DND-41 (cell line): ENCODE data around the gene HBG2.

ENCODE experiments used
- CTCF ChIP-seq: IDR thresholded peaks from 2 replicates; pipeline ENCODE4 v1.5.1; 2012; ENCODE audit warnings: borderline replicate concordance, low read length, moderate library complexity, mild to moderate bottlenecking; ENCODE audit not compliant: poor library complexity, severe bottlenecking; ENCODE audit errors: extremely low read depth
- EZH2 ChIP-seq: IDR thresholded peaks from 3 replicates; pipeline ENCODE4 v1.6.1; 2012; ENCODE audit warnings: borderline replicate concordance, low read depth, mild to moderate bottlenecking, moderate library complexity, low read length, inconsistent platforms; ENCODE audit not compliant: severe bottlenecking

- no peak for TF ChIP-seq CTCF
- no peak for TF ChIP-seq EZH2
Observed at GRCh38 chr11:5285703-5286340, 31.2 kb upstream of the HBG2 start.
